ENCODE results near the gene RNF220.

- no peak for TF ChIP-seq CTCF (IDR thresholded peaks at IDR 0.05)
- no peak for TF ChIP-seq POLR2A (IDR thresholded peaks at IDR 0.05)
These were observed 43.6 kb upstream of the RNF220 start for GRCh38 chr1:44361478-44361877.

All from uterus (tissue), 2 donors.